SU-DHL-6 (cell line): Measurements from ENCODE around the gene RAI14.
"Not testable (repeated sequence)": the region's sequence is repeated elsewhere in the genome, so short reads cannot be mapped to it uniquely, and the experiment has no call there.

ENCODE experiments used
- H2AFZ ChIP-seq: fragments of 200-600 bp; sonication (generic); 2 replicates; pipeline ENCODE4 v1.6.1; 2014; ENCODE audit warnings: low read depth, mild to moderate bottlenecking, moderate library complexity, mixed read lengths, antibody characterized with exemption, low read length; ENCODE audit not compliant: severe bottlenecking
- H3F3A ChIP-seq: fragments of 200-600 bp; shearing (Covaris generic); 2 replicates; pipeline ENCODE4 v1.6.0; 2016; ENCODE audit warnings: antibody characterized with exemption, mild to moderate bottlenecking; ENCODE audit not compliant: insufficient read depth
- H3K27ac ChIP-seq: fragments of 200-600 bp; sonication (generic); 2 replicates; pipeline ENCODE4 v1.5.1; 2016; ENCODE audit warnings: low read depth, mild to moderate bottlenecking, low read length, moderate library complexity, mixed read lengths
- H3K27me3 ChIP-seq: fragments of 200-600 bp; sonication (generic), shearing (Covaris generic); 2 replicates; pipeline ENCODE4 v1.6.0; 2014; ENCODE audit warnings: mild to moderate bottlenecking, low read length
- H3K36me3 ChIP-seq: fragments of 200-600 bp; sonication (generic); 2 replicates; pipeline ENCODE4 v1.6.1; 2014; ENCODE audit warnings: mild to moderate bottlenecking, low read length, mixed read lengths
- H3K4me2 ChIP-seq: fragments of 300-600, 200-600 bp; shearing (Covaris generic), sonication (generic); 2 replicates; pipeline ENCODE4 v1.6.0; 2014; ENCODE audit warnings: low read length, low read depth, mild to moderate bottlenecking; ENCODE audit not compliant: poor library complexity, severe bottlenecking
- H3K4me3 ChIP-seq: fragments of 200-600 bp; sonication (generic); 2 replicates; pipeline ENCODE4 v1.5.1; 2014; ENCODE audit warnings: antibody characterized with exemption, low read length, mild to moderate bottlenecking, mixed read lengths; ENCODE audit not compliant: insufficient read depth, poor library complexity, severe bottlenecking
- H3K79me2 ChIP-seq: fragments of 200-600 bp; sonication (generic); 2 replicates; pipeline ENCODE4 v1.6.1; 2014; ENCODE audit warnings: mild to moderate bottlenecking, low read length, moderate library complexity; ENCODE audit not compliant: insufficient read depth
- H3K9ac ChIP-seq: fragments of 200-600 bp; sonication (generic); 2 replicates; pipeline ENCODE4 v1.7.0; 2014; ENCODE audit warnings: mild to moderate bottlenecking, low read length
- H3K9me2 ChIP-seq: fragments of 200-600 bp; sonication (generic); replicated peaks from 2 replicates; pipeline ENCODE4 v1.6.1; 2014; ENCODE audit warnings: low read length; ENCODE audit not compliant: insufficient read depth
- H3K9me3 ChIP-seq: fragments of 200-600 bp; sonication (generic); 2 replicates; pipeline ENCODE4 v1.6.1; 2014; ENCODE audit warnings: low read length, mixed read lengths; ENCODE audit not compliant: insufficient read depth
- H4K20me1 ChIP-seq: fragments of 200-600 bp; sonication (generic); 2 replicates; pipeline ENCODE4 v1.6.1; 2014; ENCODE audit warnings: low read depth, mild to moderate bottlenecking, antibody characterized with exemption, low read length, moderate library complexity, mixed read lengths
- EZH2phosphoT487 ChIP-seq: fragments of 200-600 bp; sonication (generic), shearing (Covaris generic); conservative IDR thresholded peaks from 2 replicates; pipeline ENCODE4 v1.6.1; 2018; ENCODE audit warnings: mild to moderate bottlenecking, antibody characterized with exemption, low read length, moderate library complexity, mixed read lengths
- TF ChIP-seq, protein P1 (sequence below): fragments of 200-600 bp; sonication (generic); IDR thresholded peaks from one replicate; pipeline ENCODE4 v1.5.1; 2017; ENCODE audit warnings: antibody characterized with exemption, mild to moderate bottlenecking, low read length, moderate library complexity; ENCODE audit not compliant: insufficient read depth, poor library complexity, severe bottlenecking

RAI14 gene

DNA sequence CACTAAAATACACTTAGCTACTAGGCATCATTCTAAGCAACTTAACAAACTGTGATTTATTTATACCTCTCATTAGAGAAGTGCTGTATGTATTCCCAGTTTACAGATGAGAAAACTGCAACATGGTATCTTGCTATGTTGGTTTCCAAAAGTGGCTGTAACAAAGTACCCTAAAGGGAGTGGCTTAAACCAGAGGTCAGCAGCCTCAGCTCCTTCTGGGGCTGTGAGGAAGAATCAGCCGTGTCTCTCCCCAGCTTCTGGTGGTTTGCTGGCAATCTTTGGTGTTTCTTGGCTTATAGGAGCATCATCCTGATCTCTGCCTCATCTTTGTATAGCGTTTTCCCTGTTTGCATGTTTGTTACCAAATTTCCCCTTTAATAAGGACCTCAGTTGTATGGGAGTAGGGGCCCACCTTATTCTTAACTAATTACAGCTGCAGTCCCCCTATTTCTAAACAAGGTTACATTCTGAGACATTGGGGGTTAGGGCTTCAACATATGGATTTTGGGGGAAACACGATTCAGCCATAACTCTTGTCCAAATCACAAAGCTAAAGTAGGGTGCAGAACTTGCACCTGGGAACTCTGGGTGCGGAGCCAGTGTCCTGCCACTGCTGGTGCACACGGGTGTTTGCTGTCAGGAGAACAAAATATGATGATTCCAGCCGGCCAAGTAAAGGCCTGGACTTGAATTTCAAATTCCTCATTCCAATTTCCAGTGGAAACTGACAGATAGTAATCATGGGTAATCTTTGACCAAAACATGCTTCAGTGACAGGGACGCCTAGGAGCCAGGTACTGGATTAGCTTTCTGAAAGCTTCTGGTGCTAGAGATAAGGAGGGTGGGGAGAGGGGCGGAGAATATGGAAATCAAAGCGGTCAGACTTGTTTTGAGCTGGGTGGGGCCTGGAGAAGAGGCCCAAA lies 43.3 kb downstream of the RAI14 start:
- no peaks in the 10 kb centered on the region for H3K27me3 ChIP-seq
- H4K20me1 ChIP-seq = no peaks in the 10 kb centered on the region
- H3K4me3 ChIP-seq = no peak overlapping the region
- no peak overlapping the region for H2AFZ ChIP-seq
- no peaks in the 10 kb centered on the region for H3K9me2 ChIP-seq
- TF ChIP-seq, protein P1, sequence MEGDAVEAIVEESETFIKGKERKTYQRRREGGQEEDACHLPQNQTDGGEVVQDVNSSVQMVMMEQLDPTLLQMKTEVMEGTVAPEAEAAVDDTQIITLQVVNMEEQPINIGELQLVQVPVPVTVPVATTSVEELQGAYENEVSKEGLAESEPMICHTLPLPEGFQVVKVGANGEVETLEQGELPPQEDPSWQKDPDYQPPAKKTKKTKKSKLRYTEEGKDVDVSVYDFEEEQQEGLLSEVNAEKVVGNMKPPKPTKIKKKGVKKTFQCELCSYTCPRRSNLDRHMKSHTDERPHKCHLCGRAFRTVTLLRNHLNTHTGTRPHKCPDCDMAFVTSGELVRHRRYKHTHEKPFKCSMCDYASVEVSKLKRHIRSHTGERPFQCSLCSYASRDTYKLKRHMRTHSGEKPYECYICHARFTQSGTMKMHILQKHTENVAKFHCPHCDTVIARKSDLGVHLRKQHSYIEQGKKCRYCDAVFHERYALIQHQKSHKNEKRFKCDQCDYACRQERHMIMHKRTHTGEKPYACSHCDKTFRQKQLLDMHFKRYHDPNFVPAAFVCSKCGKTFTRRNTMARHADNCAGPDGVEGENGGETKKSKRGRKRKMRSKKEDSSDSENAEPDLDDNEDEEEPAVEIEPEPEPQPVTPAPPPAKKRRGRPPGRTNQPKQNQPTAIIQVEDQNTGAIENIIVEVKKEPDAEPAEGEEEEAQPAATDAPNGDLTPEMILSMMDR = no peak
- TF ChIP-seq EZH2phosphoT487 = no peak
- no peaks in the 10 kb centered on the region for H3F3A ChIP-seq
- no peak overlapping the region for H3K4me2 ChIP-seq
- H3K27ac ChIP-seq = no peak overlapping the region
- H3K9me3 ChIP-seq = no peaks in the 10 kb centered on the region
- no peaks in the 10 kb centered on the region for H3K36me3 ChIP-seq
- H3K9ac ChIP-seq = no peak overlapping the region
- H3K79me2 ChIP-seq = no peaks in the 10 kb centered on the region

DNA sequence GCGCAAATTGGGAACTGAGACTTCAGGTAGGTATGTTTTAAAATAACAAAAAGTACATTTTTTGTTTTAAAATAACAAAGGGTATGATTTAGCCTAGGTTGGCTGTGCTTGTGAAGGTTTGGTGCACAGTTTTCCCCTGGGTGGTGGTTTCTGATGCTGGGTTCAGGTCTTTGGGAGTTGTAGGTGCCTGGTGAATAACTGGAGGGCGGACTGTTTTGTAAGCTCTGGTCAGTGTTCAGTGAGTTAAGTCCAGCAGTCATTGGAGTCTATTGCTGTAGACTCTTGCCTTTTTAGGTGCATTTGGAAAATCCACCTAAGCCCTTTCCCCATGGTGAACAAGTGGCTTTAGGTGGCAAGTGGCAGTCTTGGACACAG lies 43.9 kb downstream of the RAI14 start:
- TF ChIP-seq EZH2phosphoT487 = no peak
- TF ChIP-seq, protein P1 = no peak
- Histone ChIP-seq H3K9me3 (no peaks in the 10 kb centered on the region), H3K79me2 (no peaks in the 10 kb centered on the region), H3F3A (no peaks in the 10 kb centered on the region), H3K36me3 (no peaks in the 10 kb centered on the region), H3K27me3 (no peaks in the 10 kb centered on the region), H3K4me2 (no peak overlapping the region), H2AFZ (no peak overlapping the region), H3K9ac (no peak overlapping the region), H3K4me3 (no peak overlapping the region), H3K9me2 (no peaks in the 10 kb centered on the region), H3K27ac (no peak overlapping the region), H4K20me1 (no peaks in the 10 kb centered on the region)

DNA sequence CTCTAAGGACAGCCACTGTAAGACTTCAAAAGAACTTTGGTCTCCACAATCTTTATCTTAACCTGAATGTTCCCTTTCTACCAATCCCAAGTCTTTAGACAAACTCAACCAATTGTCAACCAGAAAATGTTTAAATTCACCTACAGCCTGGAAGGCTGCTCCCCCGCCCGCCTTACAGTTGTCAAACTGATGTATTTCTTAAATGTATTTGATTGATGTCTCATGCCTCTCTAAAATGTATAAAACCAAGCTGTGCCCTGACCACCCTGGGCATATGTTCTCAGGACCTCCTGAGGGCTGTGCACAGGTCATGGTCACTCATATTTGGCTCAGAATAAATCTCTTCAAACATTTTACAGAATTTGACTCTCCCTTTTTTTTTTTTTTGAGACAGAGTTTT lies 45.3 kb downstream of the RAI14 start:
- H4K20me1 ChIP-seq, H3K36me3 ChIP-seq, H3K4me2 ChIP-seq, H3K9me3 ChIP-seq, H3K27ac ChIP-seq, H3F3A ChIP-seq, H3K4me3 ChIP-seq, H3K9me2 ChIP-seq, H3K79me2 ChIP-seq, H2AFZ ChIP-seq, H3K9ac ChIP-seq, H3K27me3 ChIP-seq: not testable (repeated sequence)
